ENCODE data around the gene ABCG1. TPM values are rescaled to one million over a fixed set of nuclear protein-coding genes. Genes with fewer than 3 reads are reported as not detected.

ABCG1 gene
- total RNA-seq, 1 donor from 2014 or later: 1.6 TPM

- no peak for DNase-seq (ENCODE audit: low spot score)
- Mint-ChIP-seq H3K4me1 (ENCODE audit: low read depth) (peaks cover 3% of the 10 kb centered on the region), H3K27ac (ENCODE audit: unreplicated experiment) (no peak overlapping the region), H3K36me3 (ENCODE audit: low read depth) (peaks cover 1% of the 10 kb centered on the region), H3K9me3 (ENCODE audit: low read depth) (no peaks in the 10 kb centered on the region), H3K27me3 (ENCODE audit: low read depth) (peaks cover 37% of the 10 kb centered on the region), H3K4me3 (ENCODE audit: unreplicated experiment) (no peak overlapping the region)
- no peak for TF ChIP-seq CTCF (IDR thresholded peaks at IDR 0.05)
Measured at GRCh38 chr21:42250422-42251403, 31.8 kb downstream of the ABCG1 start.

- H3K27me3 Mint-ChIP-seq (ENCODE audit: low read depth): peaks cover 36% of the 10 kb centered on the region
- no peak overlapping the region for H3K27ac Mint-ChIP-seq (ENCODE audit: unreplicated experiment)
- H3K36me3 Mint-ChIP-seq (ENCODE audit: low read depth): peaks cover 1% of the 10 kb centered on the region
- peaks cover 5% of the 10 kb centered on the region for H3K4me1 Mint-ChIP-seq (ENCODE audit: low read depth)
- TF ChIP-seq CTCF (IDR thresholded peaks at IDR 0.05): no peak
- no peak for DNase-seq (ENCODE audit: low spot score)
- H3K4me3 Mint-ChIP-seq (ENCODE audit: unreplicated experiment): no peak overlapping the region
- no peaks in the 10 kb centered on the region for H3K9me3 Mint-ChIP-seq (ENCODE audit: low read depth)
Measured at GRCh38 chr21:42251654-42252324, 32.8 kb downstream of the ABCG1 start.

- H3K27me3 Mint-ChIP-seq (ENCODE audit: low read depth): peaks cover 32% of the 10 kb centered on the region
- H3K4me1 Mint-ChIP-seq (ENCODE audit: low read depth): peaks cover 10% of the 10 kb centered on the region
- no peaks in the 10 kb centered on the region for H3K9me3 Mint-ChIP-seq (ENCODE audit: low read depth)
- DNase-seq (ENCODE audit: low spot score): no peak
- H3K36me3 Mint-ChIP-seq (ENCODE audit: low read depth): peaks cover 1% of the 10 kb centered on the region
- H3K4me3 Mint-ChIP-seq (ENCODE audit: unreplicated experiment): no peak overlapping the region
- TF ChIP-seq CTCF (IDR thresholded peaks at IDR 0.05): no peak
- no peak overlapping the region for H3K27ac Mint-ChIP-seq (ENCODE audit: unreplicated experiment)
Measured at GRCh38 chr21:42252325-42252654, 33.4 kb downstream of the ABCG1 start.

- Mint-ChIP-seq H3K27ac (ENCODE audit: unreplicated experiment) (no peak overlapping the region), H3K27me3 (ENCODE audit: low read depth) (peaks cover 26% of the 10 kb centered on the region), H3K4me3 (ENCODE audit: unreplicated experiment) (no peak overlapping the region), H3K36me3 (ENCODE audit: low read depth) (peaks cover 1% of the 10 kb centered on the region), H3K9me3 (ENCODE audit: low read depth) (no peaks in the 10 kb centered on the region), H3K4me1 (ENCODE audit: low read depth) (peaks cover 16% of the 10 kb centered on the region)
- no peak for DNase-seq (ENCODE audit: low spot score)
- no peak for TF ChIP-seq CTCF (IDR thresholded peaks at IDR 0.05)
Measured at GRCh38 chr21:42252778-42253340, 33.9 kb downstream of the ABCG1 start.

- Mint-ChIP-seq H3K27me3 (ENCODE audit: low read depth) (peaks cover 24% of the 10 kb centered on the region), H3K4me3 (ENCODE audit: unreplicated experiment) (no peak overlapping the region), H3K9me3 (ENCODE audit: low read depth) (no peaks in the 10 kb centered on the region), H3K36me3 (ENCODE audit: low read depth) (peaks cover 1% of the 10 kb centered on the region), H3K4me1 (ENCODE audit: low read depth) (peaks cover 21% of the 10 kb centered on the region), H3K27ac (ENCODE audit: unreplicated experiment) (no peak overlapping the region)
- TF ChIP-seq CTCF (IDR thresholded peaks at IDR 0.05): no peak
- no peak for DNase-seq (ENCODE audit: low spot score)
Measured at GRCh38 chr21:42253466-42253865, 34.5 kb downstream of the ABCG1 start.

Measured in chondrocyte (in vitro differentiated cells).